Right atrium auricular region (tissue), 2 donors: Measurements from ENCODE around the gene CPA1. TPM values are rescaled to one million over a fixed set of nuclear protein-coding genes. Genes with fewer than 3 reads are reported as not detected.

Experiments used
- DNase-seq: peaks from one replicate; pipeline ENCODE4 v3.0.0-alpha.2; 2019; ENCODE audit warnings: low spot score
- H3K27ac ChIP-seq, 2 donors: fragments of 200-600 bp; sonication (generic); 1 replicate in 1 of 2; 2 replicates in 1 of 2; pipeline ENCODE4 v1.5.1; 2016 to 2019
- H3K27me3 ChIP-seq, 2 donors: fragments of 200-600 bp; sonication (generic); one replicate each; pipeline versions ENCODE4 v1.5.1 to v1.6.0; 2017 to 2019
- H3K36me3 ChIP-seq: fragments of 200-600 bp; sonication (generic); one replicate; pipeline ENCODE4 v1.5.1; 2016
- H3K4me1 ChIP-seq, 2 donors: fragments of 200-600 bp; sonication (generic); one replicate each; pipeline versions ENCODE4 v1.5.1 to v1.6.0; 2017 to 2019
- H3K4me3 ChIP-seq, 2 donors: fragments of 200-600 bp; sonication (generic); 1 replicate in 1 of 2; 2 replicates in 1 of 2; pipeline ENCODE4 v1.5.1; 2017 to 2019; ENCODE audit warnings: mild to moderate bottlenecking in 1 of 2, moderate library complexity in 1 of 2
- H3K9me3 ChIP-seq, 2 donors: fragments of 200-600 bp; sonication (generic); one replicate each; pipeline ENCODE4 v1.5.1; 2019
- total RNA-seq, 2 donors: library from RNA; depleted of rRNA; stranded (reverse); fragments of >200 nt; gene quantifications; one replicate each; pipeline ENCODE4 v1.1.0, GENCODE V29; 2016
- TF ChIP-seq, protein P1 (sequence below), 2 donors: fragments of 200-600 bp; sonication (generic); IDR thresholded peaks; one replicate each; pipeline ENCODE4 v1.5.1; 2019; ENCODE audit warnings: antibody characterized with exemption in 2 of 2

The CPA1 gene
- total RNA-seq = not detected

- TF ChIP-seq, protein P1, sequence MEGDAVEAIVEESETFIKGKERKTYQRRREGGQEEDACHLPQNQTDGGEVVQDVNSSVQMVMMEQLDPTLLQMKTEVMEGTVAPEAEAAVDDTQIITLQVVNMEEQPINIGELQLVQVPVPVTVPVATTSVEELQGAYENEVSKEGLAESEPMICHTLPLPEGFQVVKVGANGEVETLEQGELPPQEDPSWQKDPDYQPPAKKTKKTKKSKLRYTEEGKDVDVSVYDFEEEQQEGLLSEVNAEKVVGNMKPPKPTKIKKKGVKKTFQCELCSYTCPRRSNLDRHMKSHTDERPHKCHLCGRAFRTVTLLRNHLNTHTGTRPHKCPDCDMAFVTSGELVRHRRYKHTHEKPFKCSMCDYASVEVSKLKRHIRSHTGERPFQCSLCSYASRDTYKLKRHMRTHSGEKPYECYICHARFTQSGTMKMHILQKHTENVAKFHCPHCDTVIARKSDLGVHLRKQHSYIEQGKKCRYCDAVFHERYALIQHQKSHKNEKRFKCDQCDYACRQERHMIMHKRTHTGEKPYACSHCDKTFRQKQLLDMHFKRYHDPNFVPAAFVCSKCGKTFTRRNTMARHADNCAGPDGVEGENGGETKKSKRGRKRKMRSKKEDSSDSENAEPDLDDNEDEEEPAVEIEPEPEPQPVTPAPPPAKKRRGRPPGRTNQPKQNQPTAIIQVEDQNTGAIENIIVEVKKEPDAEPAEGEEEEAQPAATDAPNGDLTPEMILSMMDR (IDR thresholded peaks at IDR 0.05) = no peak
- Histone ChIP-seq H3K9me3 (no peaks in the 10 kb centered on the region), H3K27me3 (no peaks in the 10 kb centered on the region), H3K36me3 (no peaks in the 10 kb centered on the region), H3K4me1 (peaks cover 0 to 10% of the 10 kb centered on the region in 2 donors), H3K27ac (no peak within 1 kb of the TSS), H3K4me3 (no peak within 1 kb of the TSS)
- no peak for DNase-seq
These were observed at the start of gene CPA1 for GRCh38 chr7:130379921-130380860. Gene CPA1, plus strand, starts transcription at chr7:130380494. Its CDS starts 27 bp downstream, at chr7:130380521.

- no peak overlapping the region for H3K4me3 ChIP-seq
- DNase-seq = no peak
- H3K27me3 ChIP-seq = no peaks in the 10 kb centered on the region
- no peak overlapping the region for H3K27ac ChIP-seq
- no peaks in the 10 kb centered on the region for H3K36me3 ChIP-seq
- H3K9me3 ChIP-seq = no peaks in the 10 kb centered on the region
- H3K4me1 ChIP-seq = no peaks in the 10 kb centered on the region
- TF ChIP-seq, protein P1 (IDR thresholded peaks at IDR 0.05) = no peak
These were observed 47.8 kb upstream of the CPA1 start for GRCh38 chr7:130332259-130333053.

DNA sequence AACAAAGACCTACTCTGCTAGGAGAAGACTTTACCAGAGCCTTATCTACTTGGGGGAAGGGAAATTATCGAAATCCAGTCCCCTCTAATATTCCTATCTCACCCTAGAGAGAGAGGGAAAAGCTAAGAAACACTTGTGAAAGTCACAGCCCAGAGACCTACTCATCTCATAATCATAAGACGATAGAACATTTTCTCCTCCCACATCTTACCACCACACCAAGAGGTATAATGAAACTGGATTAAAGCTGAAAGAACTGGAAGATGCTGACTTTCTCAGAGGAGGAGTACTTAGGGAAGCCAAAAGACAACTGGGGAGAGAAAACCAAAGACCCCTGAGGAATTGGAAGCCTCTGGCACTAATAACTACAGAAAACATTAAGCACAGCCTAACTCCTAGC, 46.5 kb upstream of the CPA1 start:
- Histone ChIP-seq H3K36me3 (no peaks in the 10 kb centered on the region), H3K27ac (no peak overlapping the region), H3K27me3 (no peaks in the 10 kb centered on the region)

GRCh38 chr7:130334274-130334673, 46.0 kb upstream of the CPA1 start:
- H3K4me3 ChIP-seq = no peak overlapping the region
- H3K36me3 ChIP-seq = no peaks in the 10 kb centered on the region
- H3K4me1 ChIP-seq = no peaks in the 10 kb centered on the region
- DNase-seq = no peak
- H3K9me3 ChIP-seq = no peaks in the 10 kb centered on the region
- TF ChIP-seq, protein P1 (IDR thresholded peaks at IDR 0.05) = no peak
- H3K27ac ChIP-seq = no peak overlapping the region
- H3K27me3 ChIP-seq = no peaks in the 10 kb centered on the region

More for the DNA sequence above, 46.5 kb upstream of the CPA1 start:
- TF ChIP-seq, protein P1 (IDR thresholded peaks at IDR 0.05) = no peak
- no peaks in the 10 kb centered on the region for H3K4me1 ChIP-seq
- no peaks in the 10 kb centered on the region for H3K9me3 ChIP-seq
- no peak for DNase-seq
- no peak overlapping the region for H3K4me3 ChIP-seq

DNA sequence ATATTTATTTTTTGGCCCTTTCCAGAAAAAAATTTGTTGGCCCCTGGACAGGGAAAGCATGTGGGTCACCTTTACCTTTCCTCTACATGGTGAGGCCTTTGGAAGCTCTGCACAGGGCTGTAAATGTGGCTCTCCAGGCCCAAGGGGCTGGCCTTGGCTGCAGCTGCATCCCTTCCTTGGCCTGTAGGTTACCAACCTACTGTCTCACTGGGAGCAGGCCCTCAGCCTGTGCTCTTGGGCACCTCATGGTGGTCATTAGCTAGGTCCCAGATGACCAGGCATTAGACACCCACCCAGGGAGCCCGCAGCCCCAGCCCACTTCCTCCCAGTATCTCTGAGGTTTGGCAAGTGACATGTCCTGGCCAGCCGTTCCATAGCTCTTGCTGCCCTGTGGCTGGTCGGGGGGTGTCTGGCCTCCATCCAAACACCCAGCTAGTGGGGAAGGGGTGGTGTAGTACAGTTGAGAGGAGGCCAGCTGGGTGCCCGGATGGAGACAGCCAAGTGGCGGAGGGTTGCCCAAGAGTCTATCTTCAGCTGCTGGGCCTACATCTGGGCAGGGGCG, 42.8 kb upstream of the CPA1 start:
- Histone ChIP-seq H3K4me1 (no peaks in the 10 kb centered on the region), H3K4me3 (no peak overlapping the region), H3K27me3 (no peaks in the 10 kb centered on the region), H3K9me3 (no peaks in the 10 kb centered on the region), H3K36me3 (no peaks in the 10 kb centered on the region), H3K27ac (no peak overlapping the region)
- no peak for DNase-seq
- TF ChIP-seq, protein P1 (IDR thresholded peaks at IDR 0.05) = no peak
